NCI-H82 treated with DMSO at 0.1 percent for 48 hours (cell line): ENCODE data around the gene KRTAP10-6.
"Not testable (repeated sequence)": the region's sequence is repeated elsewhere in the genome, so short reads cannot be mapped to it uniquely, and the experiment has no call there.

Source experiments
- DNase-seq: peaks from one replicate; lab custom pipeline; 2025; ENCODE audit not compliant: unreplicated experiment; lab: John Stamatoyannopoulos, UW

The KRTAP10-6 gene

DNA sequence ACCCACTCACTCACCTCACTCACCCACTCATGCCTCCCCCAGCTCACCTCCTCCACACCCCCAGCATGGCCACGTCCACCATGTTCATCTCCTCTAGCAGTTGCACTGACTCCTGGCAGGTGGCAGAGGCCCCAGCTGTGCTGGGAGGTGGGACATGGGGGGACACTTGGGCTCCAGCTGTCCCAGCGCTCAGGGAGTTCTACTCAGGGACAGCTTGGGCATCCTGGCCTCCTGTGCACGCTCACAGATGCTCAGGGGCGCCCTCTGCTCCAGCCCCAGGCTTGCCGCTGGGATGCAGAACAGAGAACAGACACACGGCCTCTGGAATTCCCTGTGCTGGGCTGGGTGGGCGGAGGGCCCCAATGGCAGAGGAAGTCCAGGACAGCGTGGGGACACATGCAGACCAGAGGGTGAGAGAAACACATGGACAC lies 24.8 kb upstream of the KRTAP10-6 start:
- no peak for DNase-seq

- DNase-seq: no peak
These were observed 24.3 kb upstream of the KRTAP10-6 start for GRCh38 chr21:44616591-44616926.

- DNase-seq: no peak
These were observed 23.7 kb upstream of the KRTAP10-6 start for GRCh38 chr21:44615911-44616590.

- DNase-seq: no peak
These were observed 23.2 kb upstream of the KRTAP10-6 start for GRCh38 chr21:44615466-44615865.

DNA sequence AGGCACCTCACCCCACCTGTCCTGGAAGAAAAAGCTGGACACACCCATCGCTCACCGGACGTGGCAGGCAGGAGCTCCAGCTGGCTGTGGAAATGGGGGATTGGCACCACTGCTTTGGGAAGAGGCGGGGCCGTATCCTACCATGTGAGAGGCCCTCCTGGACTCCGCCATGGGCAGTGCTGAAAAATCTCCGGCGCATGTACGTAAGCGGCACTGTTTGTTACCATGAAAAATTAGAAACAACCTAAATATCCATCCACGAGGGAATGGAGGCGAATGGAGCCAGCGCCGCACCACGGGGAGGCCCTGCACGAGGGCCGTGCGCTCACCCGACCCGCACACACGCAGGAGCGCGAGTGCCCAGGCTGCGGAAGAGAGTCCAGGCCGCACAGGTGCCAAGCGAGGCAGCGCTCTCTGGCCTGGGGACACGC lies 22.7 kb upstream of the KRTAP10-6 start:
- DNase-seq: no peak

DNA sequence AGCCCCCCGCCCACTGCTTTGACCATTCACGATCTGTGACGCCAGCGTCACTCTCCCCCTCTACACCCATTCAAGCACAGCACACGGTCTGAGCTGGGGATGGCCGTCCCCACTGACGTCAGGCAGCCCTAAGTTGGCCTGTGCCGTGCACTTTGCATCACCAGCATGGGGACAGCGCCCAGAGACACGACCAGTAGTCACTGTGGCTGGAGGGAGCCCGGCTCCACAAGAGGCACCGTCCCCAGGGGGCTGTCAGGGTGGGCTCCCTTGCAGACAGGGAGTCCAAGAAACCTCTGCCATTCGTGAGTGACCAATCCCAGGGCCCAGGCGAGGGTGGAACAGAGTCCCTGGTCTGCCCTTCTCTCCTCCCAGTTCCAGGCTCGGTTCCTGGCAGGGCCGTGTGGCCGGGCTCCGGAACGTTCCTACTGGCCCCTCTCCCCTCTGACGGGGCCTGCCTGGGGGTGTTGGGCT lies 21.9 kb upstream of the KRTAP10-6 start:
- no peak for DNase-seq

GRCh38 chr21:44613386-44614155 lies 21.3 kb upstream of the KRTAP10-6 start:
- no peak for DNase-seq

DNA sequence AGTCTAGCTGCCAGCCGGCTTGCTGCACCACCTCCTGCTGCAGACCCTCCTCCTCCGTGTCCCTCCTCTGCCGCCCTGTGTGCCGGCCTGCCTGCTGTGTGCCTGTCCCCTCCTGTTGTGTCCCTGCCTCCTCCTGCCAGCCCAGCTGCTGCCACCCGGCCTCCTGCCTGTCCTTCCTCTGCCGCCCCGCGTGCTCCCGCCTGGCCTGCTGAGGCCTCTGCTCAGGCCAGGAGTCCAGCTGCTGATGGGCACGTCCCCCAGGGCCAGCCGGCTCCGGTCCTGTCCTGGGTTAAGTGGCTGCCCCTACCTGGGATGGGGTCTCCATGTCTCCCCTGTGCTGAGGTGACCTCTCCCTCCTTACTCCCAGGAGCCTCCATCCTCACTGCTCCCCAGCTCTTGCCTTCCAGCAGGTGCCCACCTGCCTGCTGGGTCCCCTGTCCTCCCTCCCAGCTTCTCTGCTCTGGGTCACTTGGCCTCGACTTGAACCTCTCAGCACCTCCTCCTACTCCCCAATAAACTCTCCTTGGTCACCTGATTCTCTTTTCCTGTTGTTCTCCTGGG lies 20.4 kb upstream of the KRTAP10-6 start:
- DNase-seq: no peak

GRCh38 chr21:44612029-44612486 lies 19.8 kb upstream of the KRTAP10-6 start, which contains the start of gene KRTAP10-8:
TSS of gene KRTAP10-8 (plus strand) at chr21:44612079. CDS start at chr21:44612101, 22 bp downstream.
- DNase-seq: no peak

GRCh38 chr21:44611551-44611950 lies 19.2 kb upstream of the KRTAP10-6 start:
- DNase-seq: no peak

DNA sequence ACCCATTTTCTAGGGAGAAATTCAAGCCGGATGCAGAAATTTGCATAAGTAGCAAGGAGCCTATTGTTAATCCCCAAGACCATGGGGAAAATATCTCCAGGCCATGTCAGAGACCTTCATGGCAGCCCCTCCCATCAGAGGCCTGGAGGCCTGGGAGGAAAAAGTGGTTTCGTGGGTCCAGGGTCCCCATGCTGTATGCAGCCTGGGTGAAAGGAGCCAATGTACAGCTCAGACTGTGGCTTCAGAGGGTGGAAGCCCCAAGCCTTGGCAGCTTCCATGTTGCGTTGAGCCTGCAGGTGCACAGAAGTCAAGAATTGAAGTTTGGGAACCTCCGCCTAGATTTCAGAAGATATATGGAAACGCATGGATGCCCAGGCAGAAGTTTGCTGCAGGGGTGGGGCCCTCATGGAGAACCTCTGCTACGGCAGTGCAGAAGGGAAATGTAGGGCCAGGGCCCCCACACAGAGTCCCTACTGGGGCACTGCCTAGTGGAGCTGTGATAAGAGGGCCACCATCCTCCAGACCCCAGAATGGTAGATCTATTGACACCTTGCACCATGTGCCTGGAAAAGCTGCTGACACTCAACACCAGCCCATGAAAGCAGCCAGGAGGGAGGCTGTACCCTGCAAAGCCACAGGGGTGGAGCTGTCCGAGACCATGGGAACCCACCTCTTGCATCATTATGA lies 18.0 kb upstream of the KRTAP10-6 start:
- not testable (repeated sequence) for DNase-seq

- no peak for DNase-seq
These were observed 16.9 kb upstream of the KRTAP10-6 start for GRCh38 chr21:44609193-44609592.

GRCh38 chr21:44606495-44606894 lies 14.2 kb upstream of the KRTAP10-6 start:
- DNase-seq: no peak

- DNase-seq: no peak
These were observed 11.6 kb upstream of the KRTAP10-6 start for GRCh38 chr21:44603911-44604310.

DNA sequence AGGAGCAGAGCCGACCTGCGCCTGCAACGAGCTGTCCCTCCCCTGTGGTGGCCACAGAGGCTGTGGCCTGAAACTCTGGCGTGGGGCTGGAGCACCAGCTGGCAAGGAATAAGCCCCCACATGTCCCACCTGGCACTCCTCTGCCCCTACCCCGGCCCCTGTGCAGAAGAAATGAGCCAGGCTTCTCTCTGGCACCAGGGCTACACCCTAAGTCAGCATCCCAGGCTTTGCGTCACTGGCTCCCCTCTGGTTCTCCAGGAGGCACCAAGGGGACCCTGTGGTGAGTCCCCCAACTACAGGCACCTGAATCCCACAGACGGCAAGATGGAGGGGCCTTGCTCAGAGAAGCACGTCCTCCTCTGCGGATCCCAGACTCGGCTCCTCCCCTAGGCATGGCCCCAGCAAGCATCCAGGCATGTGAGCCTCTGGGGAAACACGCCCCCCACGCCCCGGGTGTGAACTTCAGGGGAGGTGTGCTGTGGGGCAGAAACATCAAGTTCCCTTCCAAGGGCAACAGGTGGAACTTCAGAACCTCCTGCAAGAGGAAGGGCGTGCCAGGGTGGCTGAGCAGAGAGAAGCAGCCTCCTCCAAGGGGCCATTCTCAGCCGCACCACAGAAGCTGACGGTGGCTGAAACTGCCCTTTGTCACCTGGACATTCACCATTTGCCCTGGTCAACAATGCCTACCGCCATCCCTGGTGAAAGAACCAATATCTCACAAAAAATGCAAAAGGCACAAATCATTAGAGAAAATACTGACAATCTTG lies 11.0 kb upstream of the KRTAP10-6 start:
- no peak for DNase-seq

- no peak for DNase-seq
These were observed 10.2 kb upstream of the KRTAP10-6 start for GRCh38 chr21:44602463-44602850.

DNA sequence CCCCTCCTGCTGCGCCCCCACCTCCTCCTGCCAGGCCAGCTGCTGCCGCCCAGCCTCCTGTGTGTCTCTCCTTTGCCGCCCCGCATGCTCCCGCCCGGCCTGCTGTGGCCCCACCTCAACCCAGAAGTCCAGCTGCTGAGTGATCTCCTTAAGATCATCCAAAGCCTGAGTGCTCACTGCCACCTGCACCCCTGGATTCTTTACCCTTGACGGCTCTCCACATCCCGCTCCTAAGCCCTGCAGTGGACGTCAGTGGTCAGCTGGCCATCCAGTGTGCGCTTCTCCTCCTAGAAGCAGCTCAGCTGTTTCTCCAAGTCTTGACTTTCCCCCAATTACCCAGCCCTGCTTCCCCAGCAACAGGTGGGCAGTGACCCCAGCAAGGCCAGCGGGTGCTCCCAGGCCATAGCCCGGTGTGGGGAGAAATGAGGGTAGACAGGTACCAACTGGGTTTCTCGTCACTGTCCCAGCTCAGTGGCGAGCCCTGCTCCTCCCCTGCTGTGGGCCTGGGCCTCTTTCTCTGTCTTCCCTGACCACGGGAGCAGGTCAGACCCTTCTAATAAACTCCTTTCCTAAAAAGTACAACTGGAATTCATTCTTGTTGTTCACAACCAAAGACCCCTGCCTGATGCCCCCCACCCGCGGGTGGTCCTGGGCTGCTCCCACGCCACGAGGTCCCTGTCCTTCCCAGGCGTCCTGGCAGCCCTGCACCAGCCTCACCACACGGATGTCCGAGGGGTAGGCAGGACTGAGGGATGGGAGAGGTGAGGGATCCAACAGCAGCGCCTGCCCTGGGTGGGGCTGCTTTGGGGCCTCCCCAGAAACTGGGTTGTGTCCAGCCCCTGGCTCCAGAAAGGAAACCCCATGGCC lies 9.5 kb upstream of the KRTAP10-6 start:
- DNase-seq: no peak

DNA sequence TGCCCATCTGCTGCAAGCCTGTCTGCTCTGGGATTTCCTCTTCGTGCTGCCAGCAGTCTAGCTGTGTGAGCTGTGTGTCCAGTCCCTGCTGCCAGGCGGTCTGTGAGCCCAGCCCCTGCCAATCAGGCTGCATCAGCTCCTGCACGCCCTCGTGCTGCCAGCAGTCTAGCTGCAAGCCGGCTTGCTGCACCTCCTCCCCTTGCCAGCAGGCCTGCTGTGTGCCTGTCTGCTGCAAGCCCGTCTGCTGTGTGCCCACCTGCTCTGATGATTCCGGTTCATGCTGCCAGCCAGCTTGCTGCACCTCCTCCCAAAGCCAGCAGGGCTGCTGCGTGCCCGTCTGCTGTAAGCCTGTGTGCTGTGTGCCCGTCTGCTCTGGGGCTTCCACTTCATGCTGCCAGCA lies 8.8 kb upstream of the KRTAP10-6 start:
- not testable (repeated sequence) for DNase-seq

DNA sequence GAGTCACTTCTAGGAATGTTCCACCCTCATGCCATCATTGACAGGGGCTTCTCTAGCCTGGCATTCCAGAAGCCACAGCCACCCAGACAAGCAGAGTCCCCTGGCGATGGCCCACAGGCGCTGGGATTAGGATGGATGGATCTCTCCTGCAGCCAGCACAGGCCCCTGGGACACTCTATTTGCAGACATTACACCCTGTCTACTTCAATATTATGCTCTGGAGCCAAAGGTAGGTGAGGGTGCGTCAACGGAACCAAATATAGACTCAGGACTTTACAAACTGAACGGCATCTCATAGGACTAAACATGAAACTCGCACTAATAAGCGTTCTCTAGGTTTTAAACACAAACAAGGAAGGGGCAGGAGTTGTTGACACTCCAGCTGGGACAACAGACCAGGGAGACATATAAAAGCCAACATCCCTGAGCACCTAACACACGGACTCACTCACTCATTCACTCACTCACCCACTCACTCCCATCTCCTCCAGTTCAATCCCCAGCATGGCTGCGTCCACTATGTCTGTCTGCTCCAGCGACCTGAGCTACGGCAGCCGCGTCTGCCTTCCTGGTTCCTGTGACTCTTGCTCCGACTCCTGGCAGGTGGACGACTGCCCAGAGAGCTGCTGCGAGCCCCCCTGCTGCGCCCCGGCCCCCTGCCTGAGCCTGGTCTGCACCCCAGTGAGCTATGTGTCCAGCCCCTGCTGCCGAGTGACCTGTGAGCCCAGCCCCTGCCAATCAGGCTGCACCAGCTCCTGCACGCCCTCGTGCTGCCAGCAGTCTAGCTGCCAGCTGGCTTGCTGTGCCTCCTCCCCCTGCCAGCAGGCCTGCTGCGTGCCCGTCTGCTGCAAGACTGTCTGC lies 8.0 kb upstream of the KRTAP10-6 start, which contains the start of gene KRTAP10-7:
TSS of gene KRTAP10-7 (plus strand) at position 480 of the 861 bp plus-strand sequence. CDS start at position 505, 25 bp downstream.
- not testable (repeated sequence) for DNase-seq
